ENCODE data around the gene NHSL2. TPM values are rescaled to one million over a fixed set of nuclear protein-coding genes. Genes with fewer than 3 reads are reported as not detected.

The NHSL2 gene
- total RNA-seq, 2 experiments from 2014 or later: 0.10 to 0.31 TPM

GRCh38 chrX:72029483-72030411, 119.1 kb downstream of the NHSL2 start:
- no peak for DNase-seq
- Mint-ChIP-seq H3K4me1 (no peaks in the 10 kb centered on the region), H3K4me3 (no peak overlapping the region), H3K27me3 (no peaks in the 10 kb centered on the region), H3K36me3 (no peaks in the 10 kb centered on the region), H3K9me3 (no peaks in the 10 kb centered on the region), H3K27ac (no peak overlapping the region)

DNA sequence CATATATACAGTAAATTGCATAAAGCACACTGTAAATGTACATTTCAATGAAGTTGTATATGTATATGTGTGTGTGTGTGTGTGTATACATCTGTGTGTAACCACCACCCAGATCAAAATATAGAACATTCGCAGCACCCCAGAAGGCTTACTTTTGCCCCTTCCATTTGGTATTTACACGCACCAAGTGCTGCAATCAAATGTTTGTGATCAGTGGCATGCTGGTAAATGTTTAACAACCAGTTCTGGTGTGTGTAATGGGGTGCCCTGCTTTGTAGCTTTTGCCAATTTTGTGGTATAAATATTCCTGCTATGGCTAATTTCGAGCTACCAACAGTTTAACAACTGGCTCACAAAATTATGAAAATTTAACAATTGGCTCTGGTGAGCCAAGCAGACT, 119.8 kb downstream of the NHSL2 start:
- no peak overlapping the region for H3K27ac Mint-ChIP-seq
- no peaks in the 10 kb centered on the region for H3K9me3 Mint-ChIP-seq
- no peaks in the 10 kb centered on the region for H3K4me1 Mint-ChIP-seq
- no peak for DNase-seq
- H3K27me3 Mint-ChIP-seq: no peaks in the 10 kb centered on the region
- no peak overlapping the region for H3K4me3 Mint-ChIP-seq
- H3K36me3 Mint-ChIP-seq: no peaks in the 10 kb centered on the region

DNA sequence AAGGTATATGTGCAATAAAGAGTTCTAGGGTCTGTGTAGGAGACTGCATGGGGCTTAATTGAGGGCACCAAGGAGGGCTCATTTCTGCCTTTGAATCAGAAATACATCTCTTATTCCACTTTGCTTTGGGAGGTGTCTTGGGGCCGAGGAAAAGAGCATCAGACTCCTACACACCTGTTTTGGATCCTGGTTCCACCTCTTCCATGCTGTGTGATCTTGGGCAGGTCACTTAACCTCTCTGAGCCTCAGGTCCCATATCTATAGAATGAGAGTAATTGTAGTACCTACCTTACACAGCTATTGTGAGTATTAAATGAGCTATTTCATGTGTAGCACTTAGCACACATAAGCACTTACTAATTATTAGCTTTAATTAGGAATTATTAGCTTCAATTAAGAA, 120.5 kb downstream of the NHSL2 start:
- Mint-ChIP-seq H3K27me3 (no peaks in the 10 kb centered on the region), H3K4me1 (no peaks in the 10 kb centered on the region), H3K4me3 (no peak overlapping the region), H3K27ac (no peak overlapping the region), H3K9me3 (no peaks in the 10 kb centered on the region), H3K36me3 (no peaks in the 10 kb centered on the region)
- DNase-seq: no peak

GRCh38 chrX:72031634-72032033, 121.0 kb downstream of the NHSL2 start:
- no peaks in the 10 kb centered on the region for H3K4me1 Mint-ChIP-seq
- no peaks in the 10 kb centered on the region for H3K36me3 Mint-ChIP-seq
- no peak overlapping the region for H3K4me3 Mint-ChIP-seq
- no peaks in the 10 kb centered on the region for H3K27me3 Mint-ChIP-seq
- peaks cover 2% of the 10 kb centered on the region for H3K9me3 Mint-ChIP-seq
- H3K27ac Mint-ChIP-seq: no peak overlapping the region
- no peak for DNase-seq

- no peak for DNase-seq
- no peak overlapping the region for H3K4me3 Mint-ChIP-seq
- no peaks in the 10 kb centered on the region for H3K27me3 Mint-ChIP-seq
- peaks cover 4% of the 10 kb centered on the region for H3K9me3 Mint-ChIP-seq
- no peaks in the 10 kb centered on the region for H3K4me1 Mint-ChIP-seq
- no peak overlapping the region for H3K27ac Mint-ChIP-seq
- H3K36me3 Mint-ChIP-seq: no peaks in the 10 kb centered on the region
Observed at GRCh38 chrX:72037601-72038000, 127.0 kb downstream of the NHSL2 start.

DNA sequence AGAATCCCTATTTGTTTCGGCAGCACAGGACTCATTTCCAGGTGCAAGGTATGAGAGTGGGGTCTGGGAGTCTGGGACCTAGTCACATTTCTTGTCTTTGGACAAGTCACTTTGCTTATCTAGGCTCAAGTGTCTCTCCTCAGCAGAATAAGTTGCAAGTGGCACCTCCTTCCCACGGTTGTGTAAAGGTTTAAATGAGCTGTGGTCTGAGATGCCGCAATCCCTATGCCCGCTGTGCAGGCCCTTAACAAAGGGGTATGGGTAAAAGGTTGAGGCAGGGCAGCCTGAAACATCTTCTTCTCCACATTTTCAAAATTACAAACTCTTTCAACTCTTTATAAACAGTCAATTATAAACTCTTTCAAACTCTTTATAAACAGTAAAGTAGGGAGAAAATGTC, 127.4 kb downstream of the NHSL2 start:
- no peak overlapping the region for H3K4me3 Mint-ChIP-seq
- DNase-seq: no peak
- H3K9me3 Mint-ChIP-seq: peaks cover 4% of the 10 kb centered on the region
- H3K27me3 Mint-ChIP-seq: no peaks in the 10 kb centered on the region
- H3K4me1 Mint-ChIP-seq: no peaks in the 10 kb centered on the region
- no peak overlapping the region for H3K27ac Mint-ChIP-seq
- no peaks in the 10 kb centered on the region for H3K36me3 Mint-ChIP-seq

- DNase-seq: no peak
- peaks cover 2% of the 10 kb centered on the region for H3K27me3 Mint-ChIP-seq
Observed at GRCh38 chrX:72038868-72039267, 128.2 kb downstream of the NHSL2 start.

DNA sequence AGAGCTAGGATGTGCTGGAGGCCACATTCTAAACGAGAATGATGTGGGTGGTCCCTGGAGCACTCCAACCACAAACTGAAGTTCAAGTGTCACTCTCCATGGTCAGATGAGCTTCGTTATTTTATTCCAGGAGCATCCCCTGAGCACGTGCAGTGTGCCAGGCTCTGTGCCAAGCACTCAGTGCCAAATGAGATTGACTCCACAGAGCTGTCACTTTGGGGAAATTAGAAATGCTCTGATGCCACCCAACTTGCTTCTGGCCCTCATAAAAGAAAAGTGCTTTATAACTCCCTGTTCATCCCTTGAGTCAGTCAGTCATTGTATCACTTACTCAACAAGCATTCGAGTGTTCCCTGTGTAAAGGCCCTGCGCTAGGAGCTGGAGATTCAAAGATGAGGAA, 129.9 kb downstream of the NHSL2 start:
- Mint-ChIP-seq H3K4me3 (no peak overlapping the region), H3K4me1 (no peaks in the 10 kb centered on the region), H3K27me3 (peaks cover 4% of the 10 kb centered on the region), H3K27ac (no peak overlapping the region), H3K9me3 (peaks cover 4% of the 10 kb centered on the region), H3K36me3 (no peaks in the 10 kb centered on the region)
- DNase-seq: no peak

More at GRCh38 chrX:72038868-72039267, 128.2 kb downstream of the NHSL2 start:
- Mint-ChIP-seq H3K4me1 (no peaks in the 10 kb centered on the region), H3K36me3 (no peaks in the 10 kb centered on the region), H3K27ac (no peak overlapping the region), H3K9me3 (peaks cover 4% of the 10 kb centered on the region), H3K4me3 (no peak overlapping the region)

DNA sequence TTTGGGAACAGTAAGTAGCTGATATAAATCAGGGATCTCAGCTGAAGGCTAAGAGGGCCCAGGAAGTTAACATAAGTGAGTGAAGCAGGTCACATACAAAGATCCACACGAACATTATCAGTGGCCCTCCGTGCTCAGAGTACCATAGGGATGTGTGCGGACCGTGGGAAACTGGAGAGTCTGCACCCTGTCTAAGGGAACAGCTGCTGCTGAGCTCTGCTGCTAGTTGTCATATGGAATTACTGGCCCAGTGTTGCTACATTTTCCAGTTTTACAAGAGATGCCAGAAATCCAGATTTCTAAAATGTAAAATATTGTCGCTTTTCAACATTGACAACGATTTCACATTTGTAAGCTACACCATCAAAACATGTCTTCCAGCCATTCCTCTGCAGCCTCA, 130.5 kb downstream of the NHSL2 start:
- Mint-ChIP-seq H3K27ac (no peak overlapping the region), H3K27me3 (peaks cover 4% of the 10 kb centered on the region), H3K4me3 (no peak overlapping the region), H3K9me3 (peaks cover 4% of the 10 kb centered on the region), H3K36me3 (no peaks in the 10 kb centered on the region), H3K4me1 (no peaks in the 10 kb centered on the region)
- DNase-seq: no peak

DNA sequence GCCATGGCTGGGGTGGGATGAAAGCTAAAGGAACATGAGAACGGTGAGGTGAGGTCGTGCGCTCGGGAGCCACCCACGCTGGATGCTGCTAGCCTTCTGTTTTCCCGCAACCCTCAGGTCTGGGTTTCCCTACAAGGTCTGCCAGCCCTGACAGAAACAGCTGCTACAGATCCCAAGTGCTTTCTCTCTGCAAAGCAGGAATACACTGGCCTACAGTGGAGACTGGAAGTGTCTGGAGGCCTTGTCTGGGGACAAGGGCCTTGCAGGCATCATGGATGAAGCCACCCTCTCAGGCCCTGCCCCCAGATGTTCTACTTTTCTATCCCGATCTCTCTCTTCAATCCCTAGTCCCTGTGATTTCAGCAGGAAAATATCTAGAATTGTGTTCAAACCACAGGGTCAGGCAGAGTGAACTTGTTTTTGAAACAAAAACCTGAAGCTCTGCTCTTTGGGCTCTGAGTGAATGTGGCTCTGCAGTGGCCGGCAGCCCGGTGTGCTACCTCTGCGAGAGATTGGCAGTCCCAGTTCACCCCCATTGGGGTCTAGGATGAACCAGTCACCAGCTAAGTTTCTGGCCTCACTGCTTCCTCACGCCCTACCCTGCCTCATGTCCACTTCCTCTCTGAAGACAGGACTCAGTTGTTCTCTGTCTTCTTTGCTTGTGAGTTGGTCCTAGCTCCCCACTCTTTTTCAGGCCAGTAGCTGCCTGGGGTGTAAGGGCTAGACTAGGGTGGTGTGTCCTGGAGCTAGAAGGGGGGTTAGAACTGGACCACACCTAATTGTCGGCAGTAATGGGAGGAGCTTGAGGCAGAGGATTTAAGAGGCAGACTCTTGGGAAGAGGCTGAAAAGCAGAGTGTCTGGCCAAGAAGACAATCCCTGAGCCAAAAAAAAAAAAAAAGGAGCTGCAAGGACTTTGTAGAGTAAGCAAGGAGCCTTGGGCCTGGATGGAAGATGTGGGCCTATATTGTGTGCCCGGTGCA, 131.5 kb downstream of the NHSL2 start:
- Mint-ChIP-seq H3K27ac (no peak overlapping the region), H3K4me1 (no peaks in the 10 kb centered on the region), H3K36me3 (no peaks in the 10 kb centered on the region), H3K9me3 (no peaks in the 10 kb centered on the region), H3K4me3 (no peak overlapping the region), H3K27me3 (peaks cover 4% of the 10 kb centered on the region)
- DNase-seq: no peak

DNA sequence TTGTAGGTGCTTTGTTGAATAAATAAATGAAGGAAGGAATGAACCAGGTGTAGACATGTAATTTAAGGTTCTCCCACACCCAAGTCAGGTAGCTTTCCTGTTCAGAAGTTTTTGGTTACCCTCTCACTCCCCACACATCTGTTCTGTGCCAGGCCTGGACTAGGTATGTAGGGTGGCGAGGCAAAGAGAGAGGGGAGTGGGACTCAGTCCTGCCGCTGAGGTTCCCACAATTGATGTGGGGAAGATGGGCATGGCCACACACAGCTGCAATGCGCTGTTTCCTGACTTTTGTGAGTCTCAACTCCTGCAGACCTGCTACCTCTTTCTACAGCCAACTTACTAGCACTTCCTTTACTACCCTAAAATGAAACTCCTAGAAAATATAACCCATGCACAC, 132.2 kb downstream of the NHSL2 start:
- Mint-ChIP-seq H3K27ac (no peak overlapping the region), H3K4me1 (no peaks in the 10 kb centered on the region)

GRCh38 chrX:72043636-72044035, 133.0 kb downstream of the NHSL2 start:
- Mint-ChIP-seq H3K9me3 (no peaks in the 10 kb centered on the region), H3K4me3 (no peak overlapping the region), H3K27ac (no peak overlapping the region), H3K4me1 (no peaks in the 10 kb centered on the region), H3K36me3 (no peaks in the 10 kb centered on the region), H3K27me3 (peaks cover 4% of the 10 kb centered on the region)
- DNase-seq: no peak

More for the DNA sequence above, 132.2 kb downstream of the NHSL2 start:
- no peak overlapping the region for H3K4me3 Mint-ChIP-seq
- no peaks in the 10 kb centered on the region for H3K36me3 Mint-ChIP-seq
- peaks cover 4% of the 10 kb centered on the region for H3K27me3 Mint-ChIP-seq
- DNase-seq: no peak
- no peaks in the 10 kb centered on the region for H3K9me3 Mint-ChIP-seq

GRCh38 chrX:72045141-72045540, 134.5 kb downstream of the NHSL2 start:
- Mint-ChIP-seq H3K9me3 (no peaks in the 10 kb centered on the region), H3K4me3 (no peak overlapping the region), H3K27ac (no peak overlapping the region), H3K4me1 (no peaks in the 10 kb centered on the region), H3K27me3 (peaks cover 4% of the 10 kb centered on the region), H3K36me3 (no peaks in the 10 kb centered on the region)
- DNase-seq: no peak

DNA sequence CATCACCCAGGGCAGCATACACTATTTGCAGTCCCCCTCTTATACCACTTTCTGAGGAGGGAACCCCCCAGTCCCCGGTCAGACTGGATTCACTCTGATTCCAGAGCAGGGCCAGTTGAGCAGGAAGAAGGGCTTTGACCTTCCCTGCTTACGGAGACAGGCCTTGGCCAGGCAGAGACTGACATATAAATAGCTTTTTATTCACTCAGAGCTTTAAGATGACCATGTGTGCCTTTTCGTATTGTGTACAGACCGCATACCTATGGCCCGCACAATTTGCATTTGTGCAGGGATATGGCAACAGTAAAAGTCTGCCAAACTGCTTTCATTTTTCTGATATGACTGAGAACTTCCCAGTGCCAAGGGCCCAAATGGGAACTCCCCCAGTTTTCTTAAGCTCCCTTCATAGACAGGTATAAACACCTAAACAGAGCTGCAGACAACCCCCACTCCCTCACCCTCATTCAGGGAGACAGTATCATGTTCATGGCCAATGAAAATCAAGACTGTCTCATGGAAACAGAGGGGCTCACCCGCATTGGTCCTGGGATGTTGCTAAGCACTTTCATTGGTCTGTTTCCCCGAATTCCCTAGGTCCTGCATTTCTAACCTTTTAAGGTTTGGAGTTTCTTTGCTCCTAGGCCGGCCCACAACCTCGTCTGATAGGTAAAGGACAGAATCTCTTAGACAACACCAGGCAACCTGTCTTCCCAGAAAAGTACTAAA, 135.1 kb downstream of the NHSL2 start:
- Mint-ChIP-seq H3K27me3 (peaks cover 4% of the 10 kb centered on the region), H3K36me3 (no peaks in the 10 kb centered on the region), H3K27ac (no peak overlapping the region), H3K9me3 (no peaks in the 10 kb centered on the region), H3K4me3 (no peak overlapping the region), H3K4me1 (no peaks in the 10 kb centered on the region)
- no peak for DNase-seq

GRCh38 chrX:72046447-72046846, 135.8 kb downstream of the NHSL2 start:
- H3K36me3 Mint-ChIP-seq: no peaks in the 10 kb centered on the region
- H3K27ac Mint-ChIP-seq: no peak overlapping the region
- no peaks in the 10 kb centered on the region for H3K4me1 Mint-ChIP-seq
- no peak for DNase-seq
- no peaks in the 10 kb centered on the region for H3K9me3 Mint-ChIP-seq
- H3K27me3 Mint-ChIP-seq: peaks cover 4% of the 10 kb centered on the region
- H3K4me3 Mint-ChIP-seq: no peak overlapping the region

All from activated naive CD8-positive, alpha-beta T cell treated with anti-CD3 and anti-CD28 coated beads for 36 hours (primary cell).